Hematopoietic multipotent progenitor cell treated with erythropoietin and hydrocortisone succinate and interleukin-3 and kit ligand, for 4 days (in vitro differentiated cells): ENCODE measurements around the gene COL20A1.
"Not testable (repeated sequence)": the region's sequence is repeated elsewhere in the genome, so short reads cannot be mapped to it uniquely, and the experiment has no call there.

Experiments used
- DNase-seq: peaks from one replicate; pipeline ENCODE4 v3.0.0-alpha.2; 2015

COL20A1 gene

DNA sequence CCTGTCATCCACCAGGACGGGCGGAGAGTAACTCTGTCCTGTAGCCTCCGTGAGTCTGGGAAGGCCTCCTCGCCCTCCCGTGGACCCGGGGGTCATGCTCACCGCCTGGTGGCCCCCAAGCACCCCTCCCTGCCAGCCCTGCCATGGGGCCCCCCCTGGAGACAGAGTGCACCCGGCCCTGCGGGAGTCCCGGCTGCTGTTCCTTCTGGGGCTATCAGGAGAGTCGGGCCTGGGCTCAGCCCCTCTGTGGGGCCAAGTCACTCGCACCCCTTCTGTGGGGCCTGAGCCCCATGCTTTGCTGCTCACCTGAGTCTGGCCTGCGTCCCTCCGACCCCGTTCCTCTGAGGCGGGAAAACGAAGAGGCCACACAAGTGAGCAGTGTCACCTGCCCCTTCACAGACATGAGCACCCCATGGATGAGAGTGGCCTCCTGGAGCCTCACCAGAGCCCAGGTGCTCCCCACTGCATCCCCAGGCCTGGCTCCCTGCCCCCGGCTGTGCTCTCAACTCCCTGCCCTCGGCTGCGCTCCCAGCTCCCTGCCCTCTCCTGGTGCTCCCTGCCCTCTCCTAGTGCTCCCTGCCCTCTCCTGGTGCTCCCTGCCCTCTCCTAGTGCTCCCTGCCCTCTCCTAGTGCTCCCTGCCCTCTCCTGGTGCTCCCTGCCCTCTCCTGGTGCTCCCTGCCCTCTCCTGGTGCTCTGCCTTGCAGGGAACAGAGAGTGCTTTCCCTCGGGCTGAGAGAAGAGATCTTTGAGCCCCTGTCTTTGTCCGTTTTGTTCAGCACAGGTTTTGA is 72.8 kb downstream of the COL20A1 start:
- no peak for DNase-seq

DNA sequence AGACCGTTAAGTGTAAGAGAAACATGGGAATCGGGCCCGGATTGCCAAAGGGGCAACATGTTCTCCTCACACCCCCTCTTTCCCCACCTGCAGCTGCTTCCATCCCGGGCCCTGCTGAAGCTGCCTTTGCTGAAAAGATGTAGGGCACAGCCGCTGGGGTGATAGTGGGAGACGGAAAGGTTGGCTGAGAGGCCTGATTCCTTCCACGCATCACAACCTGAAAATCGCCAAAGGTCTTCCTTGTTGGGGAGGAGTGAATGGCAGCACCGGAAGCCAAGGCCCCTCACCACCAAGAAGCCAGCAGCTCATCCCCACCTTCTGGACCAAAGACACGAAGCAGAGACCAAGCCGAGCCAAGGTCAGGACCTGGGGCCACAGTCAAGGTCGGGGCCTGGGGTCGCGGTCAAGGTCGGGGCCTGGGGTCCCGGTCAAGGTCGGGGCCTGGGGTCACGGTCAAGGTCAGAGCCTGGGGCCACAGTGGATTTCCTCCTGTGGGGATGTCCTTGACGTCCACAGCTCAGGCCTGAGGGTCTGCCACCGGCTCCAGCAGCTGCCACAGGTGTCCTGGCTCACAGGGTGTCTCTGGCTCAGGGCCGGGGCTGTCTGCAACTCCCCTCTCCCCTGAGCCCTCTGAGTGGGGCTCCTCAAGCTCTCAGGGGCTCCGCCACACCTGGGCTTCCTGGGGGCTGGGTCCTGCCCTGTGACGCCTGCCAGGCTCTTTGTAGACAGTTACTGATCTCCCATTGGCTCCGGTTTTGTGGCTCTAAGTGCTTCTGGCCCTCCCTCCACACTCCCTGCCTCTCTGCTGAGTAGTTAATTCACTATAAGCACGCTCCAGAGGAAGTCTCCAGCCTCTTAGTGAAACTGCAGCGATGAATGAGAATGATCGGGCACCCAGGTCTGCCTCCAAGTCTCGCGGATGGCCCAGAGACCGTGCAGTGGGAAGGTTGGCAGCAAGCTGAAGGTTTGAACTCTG is 73.7 kb downstream of the COL20A1 start:
- no peak for DNase-seq

- no peak for DNase-seq
Measured at GRCh38 chr20:63367446-63368055, 74.6 kb downstream of the COL20A1 start.

GRCh38 chr20:63368151-63368550 is 75.2 kb downstream of the COL20A1 start:
- no peak for DNase-seq

- DNase-seq: no peak
Measured at GRCh38 chr20:63369024-63369530, 76.1 kb downstream of the COL20A1 start.

GRCh38 chr20:63369724-63370617 is 77.0 kb downstream of the COL20A1 start:
- no peak for DNase-seq

DNA sequence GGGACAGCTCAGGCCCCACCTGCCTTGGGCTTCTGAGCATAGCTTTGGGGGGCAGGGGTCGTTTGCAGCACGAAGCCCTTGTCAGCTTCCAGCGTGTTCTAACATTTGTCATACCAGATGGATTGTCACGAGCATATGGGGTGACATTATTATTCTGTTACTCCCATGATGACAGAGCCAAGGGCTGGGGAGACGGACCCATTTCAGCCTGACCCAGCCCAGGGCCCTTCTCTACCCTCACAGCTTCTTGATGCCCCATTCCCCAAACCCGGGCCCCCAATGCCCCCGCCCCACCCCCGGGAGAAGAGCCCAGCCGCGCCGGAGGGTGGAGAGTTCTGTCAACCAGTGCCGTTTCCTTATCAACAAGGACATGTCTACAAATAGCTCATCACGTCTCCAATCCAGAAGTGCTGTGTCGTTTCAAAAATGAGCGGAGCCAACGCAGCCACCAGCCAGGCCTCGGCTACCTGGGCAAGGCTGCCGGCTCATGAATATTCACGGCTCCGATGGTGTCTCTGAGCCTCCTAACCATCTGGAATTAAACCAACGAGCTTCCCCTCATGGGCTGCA is 77.7 kb downstream of the COL20A1 start:
- no peak for DNase-seq

DNA sequence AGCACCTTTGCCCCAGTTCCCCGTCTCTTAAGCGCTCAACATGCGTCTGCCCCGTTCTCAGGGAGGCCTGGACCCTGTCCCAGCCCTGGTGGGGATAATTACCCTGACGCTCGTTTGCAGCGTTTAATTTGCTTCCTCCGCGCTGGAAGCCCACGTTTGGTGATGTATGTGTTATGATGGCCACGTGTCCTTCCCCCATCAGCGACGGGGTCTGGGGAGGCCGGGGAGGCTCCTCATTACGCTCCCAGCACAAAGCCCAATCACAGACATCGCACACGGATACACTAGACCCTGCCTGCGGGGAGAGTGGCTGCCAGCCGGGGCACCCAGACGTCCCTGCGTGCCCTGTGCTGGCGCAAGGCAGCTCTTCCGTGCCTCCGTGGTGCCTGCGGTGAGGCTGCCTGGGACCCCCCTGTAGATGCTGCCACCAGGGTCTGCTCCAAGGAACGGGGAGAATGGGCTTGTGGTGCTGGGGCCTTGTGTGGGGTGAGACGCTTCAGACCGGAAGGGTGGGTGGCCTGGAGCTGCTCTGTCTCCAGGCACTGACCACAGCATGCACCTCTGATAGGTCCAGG is 78.4 kb downstream of the COL20A1 start:
- no peak for DNase-seq

DNA sequence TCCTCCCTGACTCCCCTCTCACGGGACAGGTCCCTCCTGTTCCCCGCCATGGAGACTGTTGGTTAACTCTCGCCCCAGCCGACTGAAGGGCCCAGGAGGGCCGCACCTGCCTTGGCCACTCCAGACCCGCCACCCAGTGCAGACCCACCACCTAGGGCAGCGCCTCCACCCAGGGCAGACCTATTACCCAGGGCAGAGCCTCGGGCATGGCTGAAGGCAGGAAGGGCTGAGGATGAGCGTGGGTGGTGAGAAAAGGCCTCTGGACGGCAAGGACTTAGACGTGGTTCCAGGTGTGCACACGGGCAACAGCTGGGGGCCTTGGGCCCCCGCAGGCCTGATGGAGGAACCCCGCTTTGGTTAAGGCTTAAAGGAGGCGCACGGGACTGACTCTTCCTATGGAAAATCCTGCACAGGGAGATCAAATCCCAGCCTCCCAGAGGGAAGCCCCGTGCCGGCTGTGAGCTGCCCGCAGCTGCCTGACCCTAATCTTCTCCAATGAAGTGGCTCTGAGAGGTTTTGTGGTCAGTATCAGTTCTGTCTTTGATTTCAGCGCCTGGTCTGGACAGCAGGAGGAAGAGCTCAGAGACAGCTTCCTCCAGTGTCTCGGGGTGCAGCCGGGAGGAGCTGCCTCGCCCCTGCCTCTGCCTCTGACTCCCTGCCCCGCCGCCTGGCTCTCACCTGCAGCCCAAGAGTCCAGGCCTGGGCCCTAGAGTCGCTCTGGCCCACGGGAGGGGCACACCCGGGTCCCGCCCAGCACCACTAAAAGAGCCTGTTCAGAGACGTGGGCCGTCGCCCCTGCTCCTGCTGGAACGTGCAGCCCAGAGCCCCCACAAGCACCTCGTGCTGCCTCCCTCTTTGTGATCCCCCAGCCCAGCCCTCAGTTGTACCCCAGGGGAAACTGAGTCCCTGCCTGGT is 80.2 kb downstream of the COL20A1 start:
- no peak for DNase-seq

DNA sequence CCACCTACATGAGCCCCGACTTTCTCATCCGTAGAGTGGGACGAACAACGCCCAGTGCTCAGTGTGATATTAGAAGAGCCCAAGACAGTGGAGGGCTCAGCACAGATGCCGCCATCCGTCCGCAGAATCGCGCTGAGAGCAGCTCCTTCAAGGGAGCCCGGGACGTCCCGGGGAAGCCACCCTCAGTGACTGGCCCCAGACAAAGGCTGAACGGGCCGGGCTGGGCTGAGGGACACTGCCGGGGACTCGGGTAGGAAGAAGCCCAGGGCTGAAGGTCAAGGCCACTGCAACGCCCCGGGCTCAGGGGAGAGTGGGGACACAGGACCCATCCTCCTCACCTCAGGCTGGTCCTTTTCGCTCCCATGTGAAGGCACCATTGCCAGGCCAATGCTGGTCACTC is 81.0 kb downstream of the COL20A1 start:
- no peak for DNase-seq

- no peak for DNase-seq
Measured at GRCh38 chr20:63374504-63374903, 81.5 kb downstream of the COL20A1 start.

DNA sequence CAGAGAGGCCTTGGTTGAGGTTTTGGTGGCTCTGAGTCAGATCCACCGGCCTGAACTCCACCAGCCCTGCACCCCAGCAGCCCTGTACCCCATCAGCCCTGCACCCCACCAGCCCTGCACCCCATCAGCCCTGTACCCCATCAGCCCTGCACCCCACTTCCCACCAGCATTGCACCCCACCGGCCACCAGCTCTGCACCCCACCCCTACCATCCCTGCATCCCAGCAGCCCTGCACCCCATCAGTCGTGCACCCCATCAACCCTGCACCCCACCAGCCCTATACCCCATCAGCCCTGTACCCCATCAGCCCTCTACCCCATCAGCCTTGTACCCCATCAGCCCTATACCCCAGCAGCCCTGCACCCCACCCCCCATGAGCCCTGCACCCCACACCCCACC is 82.5 kb downstream of the COL20A1 start:
- no peak for DNase-seq

- no peak for DNase-seq
Measured at GRCh38 chr20:63376283-63377250, 83.6 kb downstream of the COL20A1 start.

- peak; percentile 10 for DNase-seq
Measured at GRCh38 chr20:63377256-63377941, 84.4 kb downstream of the COL20A1 start.

GRCh38 chr20:63377951-63378381 is 85.0 kb downstream of the COL20A1 start:
- no peak for DNase-seq

- DNase-seq: peak; percentile 13
Measured at GRCh38 chr20:63378626-63379025, 85.6 kb downstream of the COL20A1 start.

DNA sequence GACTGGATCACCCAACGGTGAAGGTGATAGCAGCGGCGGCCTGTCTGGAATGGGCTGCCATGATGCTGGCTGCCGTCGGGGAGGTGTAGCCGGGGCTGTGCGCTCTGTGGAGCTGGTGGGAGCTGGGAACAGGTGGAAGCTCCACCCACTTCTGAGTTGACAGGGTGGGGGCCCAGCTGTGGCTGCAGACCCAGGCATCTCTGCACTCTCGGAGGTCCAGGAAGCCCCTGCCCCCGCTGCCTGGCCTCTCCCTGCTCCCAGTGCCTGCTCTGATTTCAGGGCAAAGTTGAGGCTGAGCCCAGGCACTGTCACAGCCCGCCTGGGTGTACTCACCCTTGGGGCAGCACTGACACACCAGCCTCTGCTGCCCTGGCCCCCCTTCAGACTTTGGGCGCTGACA is 86.3 kb downstream of the COL20A1 start:
- no peak for DNase-seq

- DNase-seq: not testable (repeated sequence)
Measured at GRCh38 chr20:63379872-63380271, 86.9 kb downstream of the COL20A1 start.
